Measurements from ENCODE around the gene DDX5.

DNA sequence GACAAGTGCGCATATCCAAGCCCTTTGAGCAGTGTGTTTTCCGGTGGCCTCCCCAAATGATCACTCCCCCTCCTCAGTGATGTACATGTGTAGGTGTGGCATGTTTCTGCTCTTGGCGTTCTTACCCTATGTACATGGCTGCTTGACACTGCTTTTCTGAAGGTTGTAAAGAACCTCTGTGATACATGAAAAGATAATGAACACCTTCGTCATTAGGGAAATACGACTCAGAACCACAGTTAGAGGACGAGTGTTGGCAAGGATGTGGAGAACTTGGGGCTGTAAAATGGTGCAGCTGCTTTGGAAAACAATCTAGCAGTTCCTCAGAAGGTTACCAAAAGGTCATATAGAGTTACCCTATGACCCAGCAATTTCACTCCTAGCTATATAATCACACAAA is 29.3 kb upstream of the DDX5 start:
- TF ChIP-seq, protein P1, sequence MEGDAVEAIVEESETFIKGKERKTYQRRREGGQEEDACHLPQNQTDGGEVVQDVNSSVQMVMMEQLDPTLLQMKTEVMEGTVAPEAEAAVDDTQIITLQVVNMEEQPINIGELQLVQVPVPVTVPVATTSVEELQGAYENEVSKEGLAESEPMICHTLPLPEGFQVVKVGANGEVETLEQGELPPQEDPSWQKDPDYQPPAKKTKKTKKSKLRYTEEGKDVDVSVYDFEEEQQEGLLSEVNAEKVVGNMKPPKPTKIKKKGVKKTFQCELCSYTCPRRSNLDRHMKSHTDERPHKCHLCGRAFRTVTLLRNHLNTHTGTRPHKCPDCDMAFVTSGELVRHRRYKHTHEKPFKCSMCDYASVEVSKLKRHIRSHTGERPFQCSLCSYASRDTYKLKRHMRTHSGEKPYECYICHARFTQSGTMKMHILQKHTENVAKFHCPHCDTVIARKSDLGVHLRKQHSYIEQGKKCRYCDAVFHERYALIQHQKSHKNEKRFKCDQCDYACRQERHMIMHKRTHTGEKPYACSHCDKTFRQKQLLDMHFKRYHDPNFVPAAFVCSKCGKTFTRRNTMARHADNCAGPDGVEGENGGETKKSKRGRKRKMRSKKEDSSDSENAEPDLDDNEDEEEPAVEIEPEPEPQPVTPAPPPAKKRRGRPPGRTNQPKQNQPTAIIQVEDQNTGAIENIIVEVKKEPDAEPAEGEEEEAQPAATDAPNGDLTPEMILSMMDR (conservative IDR thresholded peaks at IDR 0.05 in 1 of 2, IDR thresholded peaks at IDR 0.05 in 1 of 2; ENCODE audit: low read depth in 1 of 2, low read length in 2 of 2): no peak
- no peak for TF ChIP-seq EZH2 (IDR thresholded peaks at IDR 0.05; ENCODE audit: low read length, missing control alignments)
